Suprapubic skin (tissue), 3 donors: Measurements from ENCODE around the gene RHOG.

ENCODE experiments used
- CTCF ChIP-seq, 2 donors: fragments of 200-600 bp in 1 of 2; fragments of 450-650 bp in 1 of 2; sonication (generic) in 1 of 2; IDR thresholded peaks; one replicate each; pipeline ENCODE4 v1.5.1; 2016 to 2019; ENCODE audit warnings: antibody characterized with exemption in 2 of 2, mild to moderate bottlenecking in 1 of 2, moderate library complexity in 1 of 2
- POLR2AphosphoS5 ChIP-seq, 3 donors: sonication (generic); formaldehyde crosslinking; IDR thresholded peaks; one replicate each; pipeline ENCODE4 v1.6.1; 2017; ENCODE audit warnings: antibody characterized with exemption in 3 of 3

GRCh38 chr11:3849297-3849874 lies 8.6 kb upstream of the RHOG start:
- peak; percentile 36 to 61 for TF ChIP-seq CTCF (IDR thresholded peaks at IDR 0.05)
- no peak for TF ChIP-seq POLR2AphosphoS5 (IDR thresholded peaks at IDR 0.05)
